Thyroid gland (tissue), 4 donors: ENCODE results near the gene DMXL1.

Experiments
- CTCF ChIP-seq, 6 experiments: fragments of 200-600 bp in 3 of 6; fragments of 450-650 bp in 3 of 6; sonication (generic) in 3 of 6; IDR thresholded peaks; one replicate each; pipeline ENCODE4 v1.5.1; 2016 to 2019; ENCODE audit warnings: antibody characterized with exemption in 6 of 6, mild to moderate bottlenecking in 2 of 6, inconsistent platforms in 1 of 6, moderate library complexity in 1 of 6
- POLR2A ChIP-seq, 2 donors: fragments of 450-650 bp; IDR thresholded peaks; one replicate each; pipeline ENCODE4 v1.6.1; 2017; ENCODE audit warnings: antibody characterized with exemption in 2 of 2, mild to moderate bottlenecking in 2 of 2, moderate library complexity in 1 of 2

GRCh38 chr5:119105971-119106370 lies 35.1 kb downstream of the DMXL1 start:
- TF ChIP-seq POLR2A (IDR thresholded peaks at IDR 0.05) = no peak
- no peak for TF ChIP-seq CTCF (IDR thresholded peaks at IDR 0.05)
